GM12892 (cell line): ENCODE data around the gene FATE1.

Experiments
- POLR2AphosphoS5 ChIP-seq: IDR thresholded peaks from 2 replicates; pipeline ENCODE4 v1.6.1; 2011; ENCODE audit warnings: low read depth, low read length, control low read depth
- TAF1 ChIP-seq: IDR thresholded peaks from 2 replicates; pipeline ENCODE4 v1.6.1; 2011; ENCODE audit warnings: low read depth, mild to moderate bottlenecking, control low read depth, low read length, borderline replicate concordance

DNA sequence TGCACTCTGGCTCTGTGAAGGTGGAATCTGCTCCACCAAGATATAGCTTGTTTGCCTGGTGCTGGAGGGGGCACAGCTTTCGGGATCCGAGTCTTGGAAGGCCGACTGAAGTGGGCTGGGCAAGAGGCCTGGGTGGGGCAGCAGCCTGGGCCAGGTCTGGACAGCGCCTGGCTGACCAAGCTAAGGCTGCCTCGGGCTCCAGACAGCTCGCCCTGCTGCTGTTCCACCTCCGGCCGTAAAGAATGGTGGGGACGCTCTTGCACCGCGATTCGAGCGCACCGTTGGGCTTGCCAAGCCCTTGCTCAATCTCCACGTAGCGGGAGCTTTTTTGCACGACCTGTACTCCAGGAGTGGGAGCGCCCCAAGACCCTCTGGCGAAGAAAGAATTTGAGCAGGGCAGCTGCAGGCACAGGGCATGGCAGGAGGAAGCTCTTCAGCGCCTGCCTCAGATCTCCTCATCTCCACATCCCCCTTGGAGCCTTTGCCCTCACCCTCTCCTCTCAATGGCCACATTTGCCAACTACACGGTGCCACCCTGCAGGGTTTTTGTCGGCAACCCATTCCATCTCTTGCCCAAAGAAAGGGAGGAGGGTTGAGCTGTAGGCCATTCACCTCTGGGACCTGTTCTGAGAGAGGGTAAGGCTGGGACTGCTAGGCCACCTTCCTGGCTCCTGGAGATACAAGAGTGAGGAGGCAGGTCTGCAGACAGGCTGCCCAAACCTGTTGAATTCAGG lies 37.6 kb downstream of the FATE1 start:
- TF ChIP-seq TAF1 (no peak), POLR2AphosphoS5 (no peak)
